ENCODE measurements around the gene UTP25.

- no peak for TF ChIP-seq EZH2 (IDR thresholded peaks at IDR 0.05; ENCODE audit: insufficient read depth, poor library complexity, severe bottlenecking)
- TF ChIP-seq EZH2phosphoT487 (IDR thresholded peaks at IDR 0.05; ENCODE audit: insufficient read depth, low read depth): no peak
These were observed 10.8 kb downstream of the UTP25 start for GRCh38 chr1:209838537-209838936.
